Breast epithelium (tissue), 3 donors: Measurements from ENCODE around the gene TNFRSF25.

ENCODE experiments used
- CTCF ChIP-seq, 3 donors: fragments of 450-650 bp; IDR thresholded peaks; one replicate each; pipeline ENCODE4 v1.5.1; 2016 to 2017; ENCODE audit warnings: antibody characterized with exemption in 3 of 3, mild to moderate bottlenecking in 3 of 3, moderate library complexity in 3 of 3
- POLR2A ChIP-seq: fragments of 450-650 bp; IDR thresholded peaks from one replicate; pipeline ENCODE4 v1.6.1; 2016; ENCODE audit warnings: antibody characterized with exemption, mild to moderate bottlenecking, moderate library complexity
- POLR2AphosphoS5 ChIP-seq, 3 donors: sonication (generic); formaldehyde crosslinking; IDR thresholded peaks; one replicate each; pipeline ENCODE4 v1.6.1; 2017; ENCODE audit warnings: antibody characterized with exemption in 3 of 3

- TF ChIP-seq POLR2AphosphoS5 (IDR thresholded peaks at IDR 0.05) (no peak), CTCF (IDR thresholded peaks at IDR 0.05) (no peak), POLR2A (no peak)
Measured at GRCh38 chr1:6421266-6421665, 44.7 kb downstream of the TNFRSF25 start.
